ENCODE data around the gene FAM222A. TPM values are rescaled to one million over a fixed set of nuclear protein-coding genes. Genes with fewer than 3 reads are reported as not detected.

Gene FAM222A
- total and polyA plus RNA-seq, 2 of the 8 experiments (the other 6 are each of a cell fraction or from before 2014, with no cell fraction given) = 0.94 to 1.1 TPM

DNA sequence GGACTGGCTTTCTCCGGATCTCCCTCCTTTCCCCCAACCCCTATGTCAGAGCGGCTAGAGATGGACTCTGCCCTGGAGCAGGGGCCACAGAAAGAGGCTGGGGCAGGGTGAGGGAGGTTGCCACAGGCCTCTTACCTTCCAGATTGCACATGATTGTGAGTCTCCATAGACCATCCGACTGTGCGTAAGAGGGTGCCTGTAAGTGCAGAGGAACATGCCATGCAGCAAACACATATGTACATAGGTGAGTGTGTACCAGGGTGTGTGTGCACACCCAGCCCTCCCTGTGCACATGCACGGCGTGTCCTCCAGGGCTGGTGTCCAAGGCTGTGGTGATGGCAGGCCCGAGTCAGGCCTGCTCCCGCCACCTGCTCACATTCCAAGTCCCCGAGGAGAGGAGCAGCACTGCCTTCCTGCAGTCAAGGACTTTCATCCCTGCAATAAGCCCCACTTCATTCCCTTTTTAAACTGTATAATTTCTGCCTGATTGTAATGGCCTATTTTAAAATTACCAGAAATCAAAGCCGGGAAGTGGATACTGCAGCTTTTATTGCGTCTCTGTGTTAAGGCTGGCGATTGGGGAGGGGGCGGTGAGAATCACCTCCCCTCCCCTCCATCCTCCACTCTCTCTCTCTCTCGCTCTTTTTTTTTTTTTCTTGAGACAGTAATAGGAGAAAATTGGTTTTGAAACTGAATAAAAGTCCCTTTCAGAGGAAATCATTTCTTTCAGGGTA, 28.5 kb downstream of the FAM222A start (continued):
- TF ChIP-seq SP1 (IDR thresholded peaks at IDR 0.05; ENCODE audit: low read depth, low read length) (no peak), YY1 (IDR thresholded peaks at IDR 0.05; ENCODE audit: low read depth, low read length) (no peak), POLR2AphosphoS5 (IDR thresholded peaks at IDR 0.05; ENCODE audit: low read depth, low read length) (no peak), TEAD4 (IDR thresholded peaks at IDR 0.05; ENCODE audit: low read depth, low read length) (no peak), SP2 (IDR thresholded peaks at IDR 0.05; ENCODE audit: low read length) (no peak)
